Ishikawa (cell line): ENCODE measurements around the gene RTN4RL1.
A peak's percentile ranks its signal among the peaks of the same experiment; 100 is the strongest.

Source experiments
- CEBPB ChIP-seq: IDR thresholded peaks from 2 replicates; pipeline ENCODE4 v1.6.1; 2012
- CREB1 ChIP-seq: IDR thresholded peaks from 2 replicates; pipeline ENCODE4 v1.6.1; 2012; ENCODE audit warnings: low read depth
- EGR1 ChIP-seq: IDR thresholded peaks from 2 replicates; pipeline ENCODE4 v1.6.1; 2012
- EP300 ChIP-seq: IDR thresholded peaks from 2 replicates; pipeline ENCODE4 v1.6.1; 2012; ENCODE audit warnings: borderline replicate concordance
- FOXM1 ChIP-seq: IDR thresholded peaks from 2 replicates; pipeline ENCODE4 v1.6.1; 2012; ENCODE audit warnings: low read depth, borderline replicate concordance
- NFIC ChIP-seq: IDR thresholded peaks from 2 replicates; pipeline ENCODE4 v1.6.1; 2012
- RAD21 ChIP-seq: IDR thresholded peaks from 2 replicates; pipeline ENCODE4 v1.6.1; 2012; ENCODE audit warnings: low read depth
- TAF1 ChIP-seq: IDR thresholded peaks from 2 replicates; pipeline ENCODE4 v1.6.1; 2012; ENCODE audit warnings: low read depth, mild to moderate bottlenecking
- TCF12 ChIP-seq: IDR thresholded peaks from 2 replicates; pipeline ENCODE4 v1.6.1; 2012; ENCODE audit warnings: low read depth
- TEAD4 ChIP-seq: IDR thresholded peaks from 2 replicates; pipeline ENCODE4 v1.6.1; 2012
- YY1 ChIP-seq: IDR thresholded peaks from 2 replicates; pipeline ENCODE4 v1.6.1; 2012; ENCODE audit warnings: low read depth
- ZBTB7A ChIP-seq: IDR thresholded peaks from 2 replicates; pipeline ENCODE4 v1.6.1; 2012; ENCODE audit warnings: low read depth
- TF ChIP-seq, protein P1 (sequence below): IDR thresholded peaks from 2 replicates; pipeline ENCODE4 v1.6.1; 2012; ENCODE audit warnings: low read depth, mild to moderate bottlenecking
- TF ChIP-seq, protein P2 (sequence below): IDR thresholded peaks from 2 replicates; pipeline ENCODE4 v1.6.1; 2012
- TF ChIP-seq, protein P3 (sequence below): IDR thresholded peaks from 2 replicates; pipeline ENCODE4 v1.6.1; 2012

Gene RTN4RL1

DNA sequence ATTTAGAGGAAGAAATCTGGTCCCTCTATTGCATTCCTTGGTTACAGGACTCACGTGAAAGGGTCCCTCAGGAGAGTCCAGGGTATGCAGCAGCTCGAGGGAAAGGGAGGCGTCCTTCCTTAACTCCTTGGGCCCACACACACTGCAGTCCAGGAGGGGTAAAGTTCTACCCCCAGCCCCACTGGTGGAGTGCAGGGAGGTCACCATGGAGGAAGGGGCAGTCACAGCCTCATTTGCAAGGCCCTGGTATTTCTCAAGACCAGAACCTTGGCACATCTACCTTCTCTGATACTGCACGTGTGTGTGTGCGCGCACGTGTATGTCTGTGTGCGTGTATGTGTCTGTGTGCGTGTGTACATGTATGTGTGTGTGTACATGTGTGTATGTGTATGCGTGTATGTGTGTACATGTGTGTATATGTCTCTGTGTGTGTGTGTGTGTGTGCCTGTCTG, 40.8 kb upstream of the RTN4RL1 start:
- TF ChIP-seq, protein P1, sequence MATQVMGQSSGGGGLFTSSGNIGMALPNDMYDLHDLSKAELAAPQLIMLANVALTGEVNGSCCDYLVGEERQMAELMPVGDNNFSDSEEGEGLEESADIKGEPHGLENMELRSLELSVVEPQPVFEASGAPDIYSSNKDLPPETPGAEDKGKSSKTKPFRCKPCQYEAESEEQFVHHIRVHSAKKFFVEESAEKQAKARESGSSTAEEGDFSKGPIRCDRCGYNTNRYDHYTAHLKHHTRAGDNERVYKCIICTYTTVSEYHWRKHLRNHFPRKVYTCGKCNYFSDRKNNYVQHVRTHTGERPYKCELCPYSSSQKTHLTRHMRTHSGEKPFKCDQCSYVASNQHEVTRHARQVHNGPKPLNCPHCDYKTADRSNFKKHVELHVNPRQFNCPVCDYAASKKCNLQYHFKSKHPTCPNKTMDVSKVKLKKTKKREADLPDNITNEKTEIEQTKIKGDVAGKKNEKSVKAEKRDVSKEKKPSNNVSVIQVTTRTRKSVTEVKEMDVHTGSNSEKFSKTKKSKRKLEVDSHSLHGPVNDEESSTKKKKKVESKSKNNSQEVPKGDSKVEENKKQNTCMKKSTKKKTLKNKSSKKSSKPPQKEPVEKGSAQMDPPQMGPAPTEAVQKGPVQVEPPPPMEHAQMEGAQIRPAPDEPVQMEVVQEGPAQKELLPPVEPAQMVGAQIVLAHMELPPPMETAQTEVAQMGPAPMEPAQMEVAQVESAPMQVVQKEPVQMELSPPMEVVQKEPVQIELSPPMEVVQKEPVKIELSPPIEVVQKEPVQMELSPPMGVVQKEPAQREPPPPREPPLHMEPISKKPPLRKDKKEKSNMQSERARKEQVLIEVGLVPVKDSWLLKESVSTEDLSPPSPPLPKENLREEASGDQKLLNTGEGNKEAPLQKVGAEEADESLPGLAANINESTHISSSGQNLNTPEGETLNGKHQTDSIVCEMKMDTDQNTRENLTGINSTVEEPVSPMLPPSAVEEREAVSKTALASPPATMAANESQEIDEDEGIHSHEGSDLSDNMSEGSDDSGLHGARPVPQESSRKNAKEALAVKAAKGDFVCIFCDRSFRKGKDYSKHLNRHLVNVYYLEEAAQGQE: no peak
- TF ChIP-seq EP300 (no peak), ZBTB7A (no peak), FOXM1 (no peak), CEBPB (no peak), RAD21 (no peak)
- TF ChIP-seq, protein P2, sequence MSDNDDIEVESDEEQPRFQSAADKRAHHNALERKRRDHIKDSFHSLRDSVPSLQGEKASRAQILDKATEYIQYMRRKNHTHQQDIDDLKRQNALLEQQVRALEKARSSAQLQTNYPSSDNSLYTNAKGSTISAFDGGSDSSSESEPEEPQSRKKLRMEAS: no peak

DNA sequence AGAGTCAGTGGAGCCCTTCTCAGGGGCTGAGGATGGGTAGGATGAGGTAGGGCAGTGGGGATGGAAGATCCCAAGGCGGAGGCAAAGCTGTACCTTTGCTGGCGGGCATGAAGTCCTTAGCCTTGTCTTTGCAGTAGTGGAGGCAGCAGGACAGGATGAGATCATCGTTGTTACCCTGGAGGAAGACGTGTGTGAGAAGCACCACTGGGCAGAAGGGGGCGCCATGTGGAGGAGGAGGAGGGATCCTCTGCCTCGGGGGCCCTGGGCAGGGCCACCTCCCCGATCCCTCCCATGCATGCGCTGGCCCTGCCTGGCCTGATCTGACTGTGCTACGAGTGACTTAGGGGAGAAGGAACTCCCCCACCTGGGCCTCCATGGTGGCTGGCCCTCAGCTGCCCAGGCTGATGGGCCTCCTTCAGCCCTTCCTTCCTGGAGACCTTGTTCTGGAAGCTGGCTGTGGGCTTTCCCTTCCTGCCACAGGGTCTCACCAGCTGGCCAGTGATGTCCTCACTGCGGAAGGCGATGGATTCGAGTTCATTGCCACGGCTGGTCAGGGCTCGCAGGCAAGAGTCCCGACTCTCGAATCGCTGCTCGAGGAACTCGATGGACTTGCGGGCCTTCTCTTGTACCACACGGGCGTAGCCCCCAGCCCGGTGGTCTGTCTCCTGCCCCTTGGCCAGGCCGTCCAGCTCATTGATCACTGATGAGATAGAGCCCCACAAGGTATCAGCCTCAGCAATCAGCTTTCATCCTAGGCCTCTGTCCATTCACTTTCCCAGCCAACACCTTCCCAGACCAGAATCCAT, 40.0 kb upstream of the RTN4RL1 start:
- TF ChIP-seq FOXM1: no peak
- peak; percentile 28; the same call in 1 of the 2 replicates for TF ChIP-seq RAD21

DNA sequence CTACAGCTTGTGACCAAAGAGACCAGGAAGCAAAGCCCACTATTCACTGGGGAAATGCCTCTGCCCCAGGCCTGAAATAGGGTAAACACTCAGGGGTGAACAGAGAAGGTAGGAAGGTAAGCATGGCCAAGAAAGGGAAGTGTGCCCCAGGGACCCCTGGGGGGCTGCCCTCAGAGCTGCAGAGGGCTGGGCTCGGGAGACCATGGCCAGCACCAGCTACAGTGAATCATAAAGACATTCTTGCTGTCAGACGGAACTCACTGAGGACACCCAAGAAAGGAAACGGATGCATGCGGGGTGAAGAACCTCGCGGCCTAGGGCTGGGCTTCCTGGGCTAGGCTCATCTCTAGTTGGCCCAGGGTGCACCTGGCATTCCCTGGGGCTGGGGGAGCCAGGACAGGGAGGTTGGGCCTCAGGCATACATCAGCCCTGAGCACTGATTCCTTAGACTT, 39.4 kb upstream of the RTN4RL1 start:
- TF ChIP-seq EP300: no peak
- TF ChIP-seq CREB1: no peak
- TF ChIP-seq, protein P1: no peak
- TF ChIP-seq, protein P2: no peak

DNA sequence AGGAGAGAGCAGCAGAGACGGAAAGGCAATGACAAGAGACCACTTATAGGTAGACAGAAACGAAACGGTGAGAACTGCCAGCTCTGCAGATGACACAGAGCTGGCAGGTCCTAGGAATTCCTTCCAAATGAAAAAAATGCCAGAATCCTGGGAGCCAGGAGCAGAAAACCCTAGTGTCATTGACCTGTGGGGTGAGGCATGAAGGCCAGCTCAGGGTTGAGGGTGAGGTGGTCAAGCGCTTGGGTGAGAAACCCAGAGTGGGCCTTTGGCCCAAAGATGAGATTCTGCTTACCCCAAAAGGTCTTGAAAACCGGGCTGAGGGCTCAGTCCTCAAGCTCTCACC, 39.0 kb upstream of the RTN4RL1 start:
- no peak for TF ChIP-seq CREB1
- TF ChIP-seq CEBPB: no peak
- TF ChIP-seq, protein P2: no peak
- TF ChIP-seq TAF1: no peak
- no peak for TF ChIP-seq TCF12
- TF ChIP-seq RAD21: no peak
- TF ChIP-seq, protein P3, sequence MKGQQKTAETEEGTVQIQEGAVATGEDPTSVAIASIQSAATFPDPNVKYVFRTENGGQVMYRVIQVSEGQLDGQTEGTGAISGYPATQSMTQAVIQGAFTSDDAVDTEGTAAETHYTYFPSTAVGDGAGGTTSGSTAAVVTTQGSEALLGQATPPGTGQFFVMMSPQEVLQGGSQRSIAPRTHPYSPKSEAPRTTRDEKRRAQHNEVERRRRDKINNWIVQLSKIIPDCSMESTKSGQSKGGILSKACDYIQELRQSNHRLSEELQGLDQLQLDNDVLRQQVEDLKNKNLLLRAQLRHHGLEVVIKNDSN: no peak
- no peak for TF ChIP-seq EGR1
- TF ChIP-seq ZBTB7A: no peak
- TF ChIP-seq EP300: no peak
- TF ChIP-seq, protein P1: no peak
- TF ChIP-seq FOXM1: no peak
- TF ChIP-seq YY1: no peak
- no peak for TF ChIP-seq NFIC
- TF ChIP-seq TEAD4: no peak

DNA sequence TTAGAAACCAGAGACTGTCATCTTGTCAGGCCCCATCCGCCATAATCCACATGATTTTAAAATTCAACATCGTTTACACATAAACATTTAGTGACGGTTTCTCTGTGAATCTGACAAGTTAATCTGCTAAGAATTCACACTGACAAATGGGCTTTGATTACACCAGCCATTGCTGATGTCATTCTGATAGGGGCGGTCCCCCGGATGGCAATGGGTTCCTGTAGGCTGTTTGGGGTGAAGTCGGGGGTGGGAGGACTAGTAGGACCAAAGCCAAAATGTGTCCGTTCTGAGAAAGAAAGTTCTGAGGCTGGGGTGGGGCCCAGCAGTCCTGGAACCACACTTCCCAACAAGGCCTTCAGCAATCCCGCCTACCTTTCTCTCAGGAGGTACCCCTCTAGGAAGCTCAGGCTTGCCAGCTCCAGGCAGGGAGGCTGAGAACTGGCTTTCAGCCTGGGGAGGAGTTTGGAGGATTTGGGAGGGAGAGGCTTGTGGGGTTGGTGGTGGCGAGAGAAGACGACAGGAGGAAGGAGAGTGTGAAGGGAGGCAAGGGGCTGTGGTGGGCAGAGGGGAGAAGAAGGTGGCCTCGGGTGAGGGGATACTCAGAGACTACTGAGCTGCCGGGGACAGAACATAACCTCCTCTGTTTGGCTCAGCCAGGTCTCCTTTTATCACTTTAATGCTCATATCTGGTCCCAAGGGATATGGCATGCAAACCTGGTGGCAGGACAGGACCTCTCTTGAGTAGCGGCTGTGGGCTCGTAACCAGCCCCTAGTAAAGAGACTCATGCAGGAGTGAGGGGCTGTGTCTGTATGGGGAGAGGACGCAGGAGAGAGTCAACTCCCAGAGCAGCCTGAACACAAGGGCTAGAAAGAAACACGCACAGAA, 38.4 kb upstream of the RTN4RL1 start:
- TF ChIP-seq TEAD4 (no peak), TCF12 (no peak), CREB1 (no peak), EP300 (no peak), TAF1 (no peak)
- TF ChIP-seq, protein P2: no peak
- TF ChIP-seq, protein P1: no peak
